Esophagus muscularis mucosa (tissue), 4 donors: Measurements from ENCODE around the gene SLC35F6. TPM values are rescaled to one million over a fixed set of nuclear protein-coding genes. Genes with fewer than 3 reads are reported as not detected.

ENCODE experiments used
- DNase-seq: peaks from one replicate; pipeline ENCODE4 v3.0.0-alpha.2; 2017; ENCODE audit errors: extremely low spot score
- H3K27ac ChIP-seq, 4 donors: fragments of 200-600 bp; sonication (generic); replicated peaks in 1 of 4; 1 replicate in 3 of 4; 2 replicates in 1 of 4; pipeline ENCODE4 v1.5.1; 2016 to 2019; ENCODE audit warnings: mild to moderate bottlenecking in 1 of 4
- H3K27me3 ChIP-seq, 4 donors: fragments of 200-600 bp; sonication (generic); one replicate each; pipeline versions ENCODE4 v1.5.1 to v1.6.0; 2016 to 2019
- H3K36me3 ChIP-seq, 4 donors: fragments of 200-600 bp; sonication (generic); one replicate each; pipeline ENCODE4 v1.5.1; 2016 to 2019
- H3K4me1 ChIP-seq, 4 donors: fragments of 200-600 bp; sonication (generic); one replicate each; pipeline ENCODE4 v1.5.1; 2016 to 2019
- H3K4me3 ChIP-seq, 4 donors: fragments of 200-600 bp; sonication (generic); 1 replicate in 2 of 4; 2 replicates in 2 of 4; pipeline ENCODE4 v1.5.1; 2016 to 2019; ENCODE audit warnings: mild to moderate bottlenecking in 4 of 4, moderate library complexity in 1 of 4
- H3K9me3 ChIP-seq, 4 donors: fragments of 200-600 bp; sonication (generic); 1 replicate in 3 of 4; 2 replicates in 1 of 4; pipeline ENCODE4 v1.5.1; 2016 to 2019
- CTCF ChIP-seq, 3 experiments: fragments of 200-600 bp in 2 of 3; fragments of 450-650 bp in 1 of 3; sonication (generic) in 2 of 3; IDR thresholded peaks; one replicate each; pipeline ENCODE4 v1.5.1; 2017 to 2019; ENCODE audit warnings: antibody characterized with exemption in 3 of 3, mild to moderate bottlenecking in 2 of 3, moderate library complexity in 1 of 3
- EP300 ChIP-seq: sonication (generic); formaldehyde crosslinking; IDR thresholded peaks from one replicate; pipeline ENCODE4 v1.6.1; 2017; ENCODE audit warnings: antibody characterized with exemption
- POLR2A ChIP-seq: fragments of 450-650 bp; IDR thresholded peaks from one replicate; pipeline ENCODE4 v1.6.1; 2017; ENCODE audit warnings: antibody characterized with exemption, moderate library complexity, mild to moderate bottlenecking, low read depth
- POLR2AphosphoS5 ChIP-seq, 2 donors: sonication (generic); formaldehyde crosslinking; IDR thresholded peaks; one replicate each; pipeline ENCODE4 v1.6.1; 2017; ENCODE audit warnings: antibody characterized with exemption in 2 of 2
- WGBS: methylation state at CpG from one replicate; pipeline ENCODE4 v1.1.5; 2018; 5-methylcytosine and 5-hydroxymethylcytosine counted together
- intact Hi-C: fragments of 100-400 bp; cut with DNase I; formaldehyde crosslinking; loops from one replicate; pipeline ENCODE4 v1.15.1; 2023
- total RNA-seq, 4 donors: library from RNA; depleted of rRNA; stranded (reverse); fragments of >200 nt; gene quantifications; one replicate each; pipeline versions ENCODE4 v1.1.0 to v1.2.1, GENCODE V29; 2016

Gene SLC35F6
- total RNA-seq, 4 donors from 2014 or later: 31.6 to 50.7 (median 41.3) TPM

GRCh38 chr2:26725521-26725820 is 38.6 kb upstream of the SLC35F6 start:
- peaks cover 39 to 54% (median 47%) of the 10 kb centered on the region in 4 donors for H3K4me1 ChIP-seq
- H3K27ac ChIP-seq: peak overlapping the region in 2 of 4 donors; percentile 62 to 85
- no peak overlapping the region for H3K4me3 ChIP-seq
- peaks cover 0 to 9% (median 2%) of the 10 kb centered on the region in 4 donors for H3K36me3 ChIP-seq
- 69% methylated on average over 6 of the region's 7 CpGs for WGBS
- intact Hi-C loops: no loop called here
- no peak for TF ChIP-seq CTCF (IDR thresholded peaks at IDR 0.05)
- no peak for TF ChIP-seq POLR2AphosphoS5 (IDR thresholded peaks at IDR 0.05)
- TF ChIP-seq POLR2A: no peak
- TF ChIP-seq EP300: no peak
- no peaks in the 10 kb centered on the region for H3K9me3 ChIP-seq
- H3K27me3 ChIP-seq: no peaks in the 10 kb centered on the region
- DNase-seq: no peak

GRCh38 chr2:26726228-26726627 is 37.9 kb upstream of the SLC35F6 start:
- H3K27ac ChIP-seq: no peak overlapping the region

GRCh38 chr2:26727641-26728561 is 36.2 kb upstream of the SLC35F6 start:
- TF ChIP-seq EP300 (no peak), CTCF (IDR thresholded peaks at IDR 0.05) (peak in 1 of 3 experiments; percentile 19)
- H3K9me3 ChIP-seq: no peaks in the 10 kb centered on the region
- H3K36me3 ChIP-seq: peaks cover 0 to 9% (median 2%) of the 10 kb centered on the region in 4 donors
- 81% methylated on average over 80 of the region's 101 CpGs for WGBS
- H3K27ac ChIP-seq: no peak overlapping the region
- H3K27me3 ChIP-seq: no peaks in the 10 kb centered on the region
- intact Hi-C loops: no loop called here
- DNase-seq: no peak
- no peak overlapping the region for H3K4me3 ChIP-seq
- peaks cover 28 to 30% (median 28%) of the 10 kb centered on the region in 4 donors for H3K4me1 ChIP-seq

More at GRCh38 chr2:26726228-26726627, 37.9 kb upstream of the SLC35F6 start:
- TF ChIP-seq CTCF (IDR thresholded peaks at IDR 0.05) (no peak), POLR2AphosphoS5 (IDR thresholded peaks at IDR 0.05) (no peak), EP300 (no peak), POLR2A (no peak)
- H3K27me3 ChIP-seq: no peaks in the 10 kb centered on the region
- peaks cover 32 to 46% (median 40%) of the 10 kb centered on the region in 4 donors for H3K4me1 ChIP-seq
- no peak overlapping the region for H3K4me3 ChIP-seq
- DNase-seq: no peak
- WGBS: 57% methylated on average over 1 of the region's 1 CpG
- H3K9me3 ChIP-seq: no peaks in the 10 kb centered on the region
- intact Hi-C loops: no loop called here
- peaks cover 0 to 9% (median 2%) of the 10 kb centered on the region in 4 donors for H3K36me3 ChIP-seq

GRCh38 chr2:26729311-26729710 is 34.8 kb upstream of the SLC35F6 start:
- 95% methylated on average over 2 of the region's 2 CpGs for WGBS

GRCh38 chr2:26730549-26731344 is 33.3 kb upstream of the SLC35F6 start:
- Histone ChIP-seq H3K9me3 (no peaks in the 10 kb centered on the region), H3K4me1 (peaks cover 0 to 1% (median 1%) of the 10 kb centered on the region in 4 donors), H3K27ac (no peak overlapping the region), H3K4me3 (no peak overlapping the region), H3K27me3 (no peaks in the 10 kb centered on the region), H3K36me3 (peaks cover 0 to 9% (median 2%) of the 10 kb centered on the region in 4 donors)
- intact Hi-C loops: no loop called here
- no peak for TF ChIP-seq EP300
- TF ChIP-seq CTCF (IDR thresholded peaks at IDR 0.05): no peak
- TF ChIP-seq POLR2A: no peak
- no peak for TF ChIP-seq POLR2AphosphoS5 (IDR thresholded peaks at IDR 0.05)
- WGBS: 82% methylated on average over 12 of the region's 19 CpGs
- DNase-seq: no peak

More at GRCh38 chr2:26729311-26729710, 34.8 kb upstream of the SLC35F6 start:
- no peaks in the 10 kb centered on the region for H3K27me3 ChIP-seq
- TF ChIP-seq EP300: no peak
- H3K36me3 ChIP-seq: peaks cover 0 to 9% (median 2%) of the 10 kb centered on the region in 4 donors
- intact Hi-C loops: no loop called here
- no peak for DNase-seq
- H3K9me3 ChIP-seq: no peaks in the 10 kb centered on the region
- no peak overlapping the region for H3K4me3 ChIP-seq
- H3K27ac ChIP-seq: no peak overlapping the region
- H3K4me1 ChIP-seq: peaks cover 14 to 15% (median 14%) of the 10 kb centered on the region in 4 donors
